PC-3 (cell line): ENCODE results near the gene NHSL1.

Experiments used
- EZH2 ChIP-seq: fragments of 300-600 bp; sonication (generic); IDR thresholded peaks from one replicate; pipeline ENCODE4 v1.6.1; 2017; ENCODE audit warnings: antibody characterized with exemption, mild to moderate bottlenecking, low read length; ENCODE audit not compliant: unreplicated experiment
- TF ChIP-seq, protein P1 (sequence below): fragments of 300-600 bp; sonication (generic); conservative IDR thresholded peaks from 2 replicates; pipeline ENCODE4 v1.5.1; 2017; ENCODE audit warnings: antibody characterized with exemption, low read depth, mild to moderate bottlenecking, low read length

DNA sequence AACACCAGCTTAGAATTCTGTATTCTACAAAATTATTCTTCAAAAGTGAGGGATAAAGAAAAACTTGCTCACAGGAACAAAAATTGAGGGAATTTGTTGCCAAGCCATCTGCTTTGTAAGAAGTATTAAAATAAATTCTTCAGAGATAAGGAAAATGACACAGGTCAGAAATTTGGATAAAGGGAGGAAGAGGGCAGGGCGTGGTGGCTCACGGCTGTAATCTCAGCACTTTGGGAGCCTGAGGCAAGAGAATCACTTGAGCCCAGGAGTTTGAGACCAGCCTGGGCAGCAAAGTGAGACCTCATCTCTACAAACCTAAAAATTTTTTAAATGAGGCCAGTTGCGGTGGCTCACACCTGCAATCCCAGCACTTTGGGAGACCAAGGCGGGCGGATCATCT lies 109.7 kb downstream of the NHSL1 start:
- TF ChIP-seq, protein P1, sequence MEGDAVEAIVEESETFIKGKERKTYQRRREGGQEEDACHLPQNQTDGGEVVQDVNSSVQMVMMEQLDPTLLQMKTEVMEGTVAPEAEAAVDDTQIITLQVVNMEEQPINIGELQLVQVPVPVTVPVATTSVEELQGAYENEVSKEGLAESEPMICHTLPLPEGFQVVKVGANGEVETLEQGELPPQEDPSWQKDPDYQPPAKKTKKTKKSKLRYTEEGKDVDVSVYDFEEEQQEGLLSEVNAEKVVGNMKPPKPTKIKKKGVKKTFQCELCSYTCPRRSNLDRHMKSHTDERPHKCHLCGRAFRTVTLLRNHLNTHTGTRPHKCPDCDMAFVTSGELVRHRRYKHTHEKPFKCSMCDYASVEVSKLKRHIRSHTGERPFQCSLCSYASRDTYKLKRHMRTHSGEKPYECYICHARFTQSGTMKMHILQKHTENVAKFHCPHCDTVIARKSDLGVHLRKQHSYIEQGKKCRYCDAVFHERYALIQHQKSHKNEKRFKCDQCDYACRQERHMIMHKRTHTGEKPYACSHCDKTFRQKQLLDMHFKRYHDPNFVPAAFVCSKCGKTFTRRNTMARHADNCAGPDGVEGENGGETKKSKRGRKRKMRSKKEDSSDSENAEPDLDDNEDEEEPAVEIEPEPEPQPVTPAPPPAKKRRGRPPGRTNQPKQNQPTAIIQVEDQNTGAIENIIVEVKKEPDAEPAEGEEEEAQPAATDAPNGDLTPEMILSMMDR: no peak
- TF ChIP-seq EZH2: no peak
